Measurements from ENCODE around the gene ERBIN. TPM values are rescaled to one million over a fixed set of nuclear protein-coding genes. Genes with fewer than 3 reads are reported as not detected.

The ERBIN gene
- total and polyA plus RNA-seq, 10 of the 15 experiments (the other 5 are each of a cell fraction or from before 2014, with no cell fraction given) = 9.5 to 91.1 (median 49.4) TPM

- RAD21 ChIA-PET (ENCODE audit: unreplicated experiment) = no interaction called here
- WGBS (ENCODE audit: insufficient coverage, insufficient replicate concordance, low lambda C conversion rate, missing lambda C conversion rate) = 67% methylated on average over 4 of the region's 4 CpGs
- no peak overlapping the region for H3K4me3 ChIP-seq
- DNase-seq (ENCODE audit: low read depth, low spot score) (no peak), FAIRE-seq (no peak), ATAC-seq (no peak)
- H3K4me2 ChIP-seq (ENCODE audit: control insufficient read depth, insufficient read depth) = no peak overlapping the region
- in situ Hi-C loops (cut with MboI) (no loop called here), intact Hi-C loops (cut with micrococcal nuclease; ENCODE audit: unreplicated experiment) (no loop called here)
- H2AFZ ChIP-seq (ENCODE audit: control insufficient read depth, low read depth, low read length) = no peak overlapping the region
- H3K27me3 ChIP-seq (replicated peaks in 1 of 2; ENCODE audit: control insufficient read depth in 2 of 2, insufficient read depth in 2 of 2, low read length in 1 of 2) = no peaks in the 10 kb centered on the region
- H3K4me1 ChIP-seq (ENCODE audit: control insufficient read depth, insufficient read depth, low read length) = no peaks in the 10 kb centered on the region
- no peaks in the 10 kb centered on the region for H3K79me2 ChIP-seq (ENCODE audit: control insufficient read depth, insufficient read depth, low read length)
- H4K20me1 ChIP-seq (ENCODE audit: control insufficient read depth, insufficient read depth) = no peaks in the 10 kb centered on the region
- SMC1A ChIA-PET (ENCODE audit: uncharacterized antibody, unreplicated experiment) = no interaction called here
- CTCF ChIA-PET = no interaction called here
- H3K9me3 ChIP-seq (replicated peaks; ENCODE audit: control insufficient read depth, insufficient read depth, low read length) = no peaks in the 10 kb centered on the region
- no peak overlapping the region for H3K9ac ChIP-seq (ENCODE audit: control insufficient read depth, insufficient read depth, low read length)
- H3K36me3 ChIP-seq (ENCODE audit: control insufficient read depth in 2 of 2, insufficient read depth in 2 of 2, low read length in 1 of 2) = no peaks in the 10 kb centered on the region
- POLR2A ChIA-PET = no interaction called here
- no peak overlapping the region for H3K27ac ChIP-seq (ENCODE audit: control insufficient read depth, insufficient read depth)
- no TSS peak for BruUV-seq (replicated peaks)
- TF ChIP-seq MYC (IDR thresholded peaks at IDR 0.05; ENCODE audit: insufficient read depth, insufficient read length, insufficient replicate concordance, low read length, severe bottlenecking) (no peak), NRF1 (conservative IDR thresholded peaks at IDR 0.05; ENCODE audit: low read depth, low read length) (no peak), MEF2A (IDR thresholded peaks at IDR 0.05; ENCODE audit: insufficient read depth, low read depth, low read length) (no peak), BMI1 (IDR thresholded peaks at IDR 0.05; ENCODE audit: borderline replicate concordance) (no peak), TBL1XR1 (IDR thresholded peaks at IDR 0.05; ENCODE audit: low read depth, low read length) (no peak), IKZF2 (IDR thresholded peaks at IDR 0.05) (no peak), BHLHE40 (IDR thresholded peaks at IDR 0.05; ENCODE audit: borderline replicate concordance in 1 of 2, low read depth in 2 of 2, low read length in 1 of 2) (no peak), NFYB (IDR thresholded peaks at IDR 0.05; ENCODE audit: insufficient read depth, low read depth, low read length) (no peak), MTA2 (IDR thresholded peaks at IDR 0.05; ENCODE audit: low read depth) (no peak), IRF4 (IDR thresholded peaks at IDR 0.05; ENCODE audit: low read depth, low read length) (no peak), SMAD5 (IDR thresholded peaks at IDR 0.05; ENCODE audit: low read depth) (no peak), PAX5 (IDR thresholded peaks at IDR 0.05; ENCODE audit: borderline replicate concordance, low read depth, low read length) (no peak), SUZ12 (IDR thresholded peaks at IDR 0.05; ENCODE audit: unreplicated experiment) (no peak)
- TF ChIP-seq, protein P1, sequence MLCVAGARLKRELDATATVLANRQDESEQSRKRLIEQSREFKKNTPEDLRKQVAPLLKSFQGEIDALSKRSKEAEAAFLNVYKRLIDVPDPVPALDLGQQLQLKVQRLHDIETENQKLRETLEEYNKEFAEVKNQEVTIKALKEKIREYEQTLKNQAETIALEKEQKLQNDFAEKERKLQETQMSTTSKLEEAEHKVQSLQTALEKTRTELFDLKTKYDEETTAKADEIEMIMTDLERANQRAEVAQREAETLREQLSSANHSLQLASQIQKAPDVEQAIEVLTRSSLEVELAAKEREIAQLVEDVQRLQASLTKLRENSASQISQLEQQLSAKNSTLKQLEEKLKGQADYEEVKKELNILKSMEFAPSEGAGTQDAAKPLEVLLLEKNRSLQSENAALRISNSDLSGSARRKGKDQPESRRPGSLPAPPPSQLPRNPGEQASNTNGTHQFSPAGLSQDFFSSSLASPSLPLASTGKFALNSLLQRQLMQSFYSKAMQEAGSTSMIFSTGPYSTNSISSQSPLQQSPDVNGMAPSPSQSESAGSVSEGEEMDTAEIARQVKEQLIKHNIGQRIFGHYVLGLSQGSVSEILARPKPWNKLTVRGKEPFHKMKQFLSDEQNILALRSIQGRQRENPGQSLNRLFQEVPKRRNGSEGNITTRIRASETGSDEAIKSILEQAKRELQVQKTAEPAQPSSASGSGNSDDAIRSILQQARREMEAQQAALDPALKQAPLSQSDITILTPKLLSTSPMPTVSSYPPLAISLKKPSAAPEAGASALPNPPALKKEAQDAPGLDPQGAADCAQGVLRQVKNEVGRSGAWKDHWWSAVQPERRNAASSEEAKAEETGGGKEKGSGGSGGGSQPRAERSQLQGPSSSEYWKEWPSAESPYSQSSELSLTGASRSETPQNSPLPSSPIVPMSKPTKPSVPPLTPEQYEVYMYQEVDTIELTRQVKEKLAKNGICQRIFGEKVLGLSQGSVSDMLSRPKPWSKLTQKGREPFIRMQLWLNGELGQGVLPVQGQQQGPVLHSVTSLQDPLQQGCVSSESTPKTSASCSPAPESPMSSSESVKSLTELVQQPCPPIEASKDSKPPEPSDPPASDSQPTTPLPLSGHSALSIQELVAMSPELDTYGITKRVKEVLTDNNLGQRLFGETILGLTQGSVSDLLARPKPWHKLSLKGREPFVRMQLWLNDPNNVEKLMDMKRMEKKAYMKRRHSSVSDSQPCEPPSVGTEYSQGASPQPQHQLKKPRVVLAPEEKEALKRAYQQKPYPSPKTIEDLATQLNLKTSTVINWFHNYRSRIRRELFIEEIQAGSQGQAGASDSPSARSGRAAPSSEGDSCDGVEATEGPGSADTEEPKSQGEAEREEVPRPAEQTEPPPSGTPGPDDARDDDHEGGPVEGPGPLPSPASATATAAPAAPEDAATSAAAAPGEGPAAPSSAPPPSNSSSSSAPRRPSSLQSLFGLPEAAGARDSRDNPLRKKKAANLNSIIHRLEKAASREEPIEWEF (IDR thresholded peaks at IDR 0.05; ENCODE audit: insufficient replicate concordance, low read depth, low read length) = no peak
- TF ChIP-seq, protein P2, sequence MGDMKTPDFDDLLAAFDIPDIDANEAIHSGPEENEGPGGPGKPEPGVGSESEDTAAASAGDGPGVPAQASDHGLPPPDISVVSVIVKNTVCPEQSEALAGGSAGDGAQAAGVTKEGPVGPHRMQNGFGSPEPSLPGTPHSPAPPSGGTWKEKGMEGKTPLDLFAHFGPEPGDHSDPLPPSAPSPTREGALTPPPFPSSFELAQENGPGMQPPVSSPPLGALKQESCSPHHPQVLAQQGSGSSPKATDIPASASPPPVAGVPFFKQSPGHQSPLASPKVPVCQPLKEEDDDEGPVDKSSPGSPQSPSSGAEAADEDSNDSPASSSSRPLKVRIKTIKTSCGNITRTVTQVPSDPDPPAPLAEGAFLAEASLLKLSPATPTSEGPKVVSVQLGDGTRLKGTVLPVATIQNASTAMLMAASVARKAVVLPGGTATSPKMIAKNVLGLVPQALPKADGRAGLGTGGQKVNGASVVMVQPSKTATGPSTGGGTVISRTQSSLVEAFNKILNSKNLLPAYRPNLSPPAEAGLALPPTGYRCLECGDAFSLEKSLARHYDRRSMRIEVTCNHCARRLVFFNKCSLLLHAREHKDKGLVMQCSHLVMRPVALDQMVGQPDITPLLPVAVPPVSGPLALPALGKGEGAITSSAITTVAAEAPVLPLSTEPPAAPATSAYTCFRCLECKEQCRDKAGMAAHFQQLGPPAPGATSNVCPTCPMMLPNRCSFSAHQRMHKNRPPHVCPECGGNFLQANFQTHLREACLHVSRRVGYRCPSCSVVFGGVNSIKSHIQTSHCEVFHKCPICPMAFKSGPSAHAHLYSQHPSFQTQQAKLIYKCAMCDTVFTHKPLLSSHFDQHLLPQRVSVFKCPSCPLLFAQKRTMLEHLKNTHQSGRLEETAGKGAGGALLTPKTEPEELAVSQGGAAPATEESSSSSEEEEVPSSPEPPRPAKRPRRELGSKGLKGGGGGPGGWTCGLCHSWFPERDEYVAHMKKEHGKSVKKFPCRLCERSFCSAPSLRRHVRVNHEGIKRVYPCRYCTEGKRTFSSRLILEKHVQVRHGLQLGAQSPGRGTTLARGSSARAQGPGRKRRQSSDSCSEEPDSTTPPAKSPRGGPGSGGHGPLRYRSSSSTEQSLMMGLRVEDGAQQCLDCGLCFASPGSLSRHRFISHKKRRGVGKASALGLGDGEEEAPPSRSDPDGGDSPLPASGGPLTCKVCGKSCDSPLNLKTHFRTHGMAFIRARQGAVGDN (IDR thresholded peaks at IDR 0.05) = no peak
These were observed 191.9 kb downstream of the ERBIN start for GRCh38 chr5:66118304-66118703.

All from GM12878 (cell line).